ENCODE measurements around the gene COL15A1.

Gene COL15A1

GRCh38 chr9:99113414-99114048, 169.8 kb downstream of the COL15A1 start:
- Histone ChIP-seq H3K27me3 (ENCODE audit: control insufficient read depth in 1 of 2, insufficient read depth in 2 of 2, low read length in 2 of 2) (no peaks in the 10 kb centered on the region), H3K9ac (ENCODE audit: low read depth in 1 of 2, low read length in 2 of 2) (no peak overlapping the region), H3K4me3 (ENCODE audit: low read depth in 1 of 2, low read length in 2 of 2) (no peak overlapping the region), H3K9me3 (ENCODE audit: control insufficient read depth in 1 of 2, low read length in 2 of 2) (no peaks in the 10 kb centered on the region), H3K36me3 (ENCODE audit: control insufficient read depth in 1 of 2, insufficient read depth in 2 of 2, low read length in 2 of 2) (no peaks in the 10 kb centered on the region), H3K4me1 (ENCODE audit: control insufficient read depth in 1 of 2, insufficient read depth in 2 of 2, low read length in 2 of 2) (peaks cover 28 to 40% of the 10 kb centered on the region in 2 donors), H3K27ac (ENCODE audit: low read depth, low read length) (no peak overlapping the region)

GRCh38 chr9:99114049-99114440, 170.3 kb downstream of the COL15A1 start:
- no peaks in the 10 kb centered on the region for H3K36me3 ChIP-seq (ENCODE audit: control insufficient read depth in 1 of 2, insufficient read depth in 2 of 2, low read length in 2 of 2)
- peaks cover 32 to 40% of the 10 kb centered on the region in 2 donors for H3K4me1 ChIP-seq (ENCODE audit: control insufficient read depth in 1 of 2, insufficient read depth in 2 of 2, low read length in 2 of 2)
- H3K9me3 ChIP-seq (ENCODE audit: control insufficient read depth in 1 of 2, low read length in 2 of 2), result no peaks in the 10 kb centered on the region
- no peak overlapping the region for H3K4me3 ChIP-seq (ENCODE audit: low read depth in 1 of 2, low read length in 2 of 2)
- H3K27me3 ChIP-seq (ENCODE audit: control insufficient read depth in 1 of 2, insufficient read depth in 2 of 2, low read length in 2 of 2), result no peaks in the 10 kb centered on the region
- H3K9ac ChIP-seq (ENCODE audit: low read depth in 1 of 2, low read length in 2 of 2), result no peak overlapping the region
- H3K27ac ChIP-seq (ENCODE audit: low read depth, low read length), result no peak overlapping the region

GRCh38 chr9:99114846-99115500, 171.3 kb downstream of the COL15A1 start:
- no peak overlapping the region for H3K9ac ChIP-seq (ENCODE audit: low read depth in 1 of 2, low read length in 2 of 2)
- H3K4me3 ChIP-seq (ENCODE audit: low read depth in 1 of 2, low read length in 2 of 2), result no peak overlapping the region
- H3K9me3 ChIP-seq (ENCODE audit: control insufficient read depth in 1 of 2, low read length in 2 of 2), result no peaks in the 10 kb centered on the region
- no peak overlapping the region for H3K27ac ChIP-seq (ENCODE audit: low read depth, low read length)
- no peaks in the 10 kb centered on the region for H3K36me3 ChIP-seq (ENCODE audit: control insufficient read depth in 1 of 2, insufficient read depth in 2 of 2, low read length in 2 of 2)
- no peaks in the 10 kb centered on the region for H3K27me3 ChIP-seq (ENCODE audit: control insufficient read depth in 1 of 2, insufficient read depth in 2 of 2, low read length in 2 of 2)
- peaks cover 36 to 41% of the 10 kb centered on the region in 2 donors for H3K4me1 ChIP-seq (ENCODE audit: control insufficient read depth in 1 of 2, insufficient read depth in 2 of 2, low read length in 2 of 2)

GRCh38 chr9:99116003-99116411, 172.3 kb downstream of the COL15A1 start:
- Histone ChIP-seq H3K4me1 (ENCODE audit: control insufficient read depth in 1 of 2, insufficient read depth in 2 of 2, low read length in 2 of 2) (peaks cover 33 to 49% of the 10 kb centered on the region in 2 donors), H3K27ac (ENCODE audit: low read depth, low read length) (no peak overlapping the region), H3K9me3 (ENCODE audit: control insufficient read depth in 1 of 2, low read length in 2 of 2) (no peaks in the 10 kb centered on the region), H3K9ac (ENCODE audit: low read depth in 1 of 2, low read length in 2 of 2) (no peak overlapping the region), H3K36me3 (ENCODE audit: control insufficient read depth in 1 of 2, insufficient read depth in 2 of 2, low read length in 2 of 2) (no peaks in the 10 kb centered on the region), H3K4me3 (ENCODE audit: low read depth in 1 of 2, low read length in 2 of 2) (no peak overlapping the region), H3K27me3 (ENCODE audit: control insufficient read depth in 1 of 2, insufficient read depth in 2 of 2, low read length in 2 of 2) (no peaks in the 10 kb centered on the region)

- no peak overlapping the region for H3K27ac ChIP-seq (ENCODE audit: low read depth, low read length)
- H3K9me3 ChIP-seq (ENCODE audit: control insufficient read depth in 1 of 2, low read length in 2 of 2), result no peaks in the 10 kb centered on the region
- no peak overlapping the region for H3K9ac ChIP-seq (ENCODE audit: low read depth in 1 of 2, low read length in 2 of 2)
- H3K27me3 ChIP-seq (ENCODE audit: control insufficient read depth in 1 of 2, insufficient read depth in 2 of 2, low read length in 2 of 2), result no peaks in the 10 kb centered on the region
- no peaks in the 10 kb centered on the region for H3K36me3 ChIP-seq (ENCODE audit: control insufficient read depth in 1 of 2, insufficient read depth in 2 of 2, low read length in 2 of 2)
- peak overlapping the region; percentile 8 to 26 for H3K4me3 ChIP-seq (ENCODE audit: low read depth in 1 of 2, low read length in 2 of 2)
- peaks cover 13 to 34% of the 10 kb centered on the region in 2 donors for H3K4me1 ChIP-seq (ENCODE audit: control insufficient read depth in 1 of 2, insufficient read depth in 2 of 2, low read length in 2 of 2)
Measured at GRCh38 chr9:99118782-99119466, 175.2 kb downstream of the COL15A1 start.

GRCh38 chr9:99119976-99120655, 176.4 kb downstream of the COL15A1 start:
- Histone ChIP-seq H3K9me3 (ENCODE audit: control insufficient read depth in 1 of 2, low read length in 2 of 2) (no peaks in the 10 kb centered on the region), H3K27ac (ENCODE audit: low read depth, low read length) (no peak overlapping the region), H3K4me1 (ENCODE audit: control insufficient read depth in 1 of 2, insufficient read depth in 2 of 2, low read length in 2 of 2) (peaks cover 13 to 26% of the 10 kb centered on the region in 2 donors), H3K9ac (ENCODE audit: low read depth in 1 of 2, low read length in 2 of 2) (no peak overlapping the region), H3K27me3 (ENCODE audit: control insufficient read depth in 1 of 2, insufficient read depth in 2 of 2, low read length in 2 of 2) (no peaks in the 10 kb centered on the region), H3K4me3 (ENCODE audit: low read depth in 1 of 2, low read length in 2 of 2) (no peak overlapping the region), H3K36me3 (ENCODE audit: control insufficient read depth in 1 of 2, insufficient read depth in 2 of 2, low read length in 2 of 2) (no peaks in the 10 kb centered on the region)

Data from duodenal mucosa (tissue), 2 donors.